Mesangial cell (primary cell): ENCODE data around the gene UGT1A4. TPM values are rescaled to one million over a fixed set of nuclear protein-coding genes. Genes with fewer than 3 reads are reported as not detected.

Source experiments
- total RNA-seq: library from RNA; depleted of rRNA; stranded (reverse); fragments of >200 nt; gene quantifications from 2 replicates; pipeline ENCODE4 v1.2.3, GENCODE V29; 2015

The UGT1A4 gene
- not detected in 2 replicates for total RNA-seq

DNA sequence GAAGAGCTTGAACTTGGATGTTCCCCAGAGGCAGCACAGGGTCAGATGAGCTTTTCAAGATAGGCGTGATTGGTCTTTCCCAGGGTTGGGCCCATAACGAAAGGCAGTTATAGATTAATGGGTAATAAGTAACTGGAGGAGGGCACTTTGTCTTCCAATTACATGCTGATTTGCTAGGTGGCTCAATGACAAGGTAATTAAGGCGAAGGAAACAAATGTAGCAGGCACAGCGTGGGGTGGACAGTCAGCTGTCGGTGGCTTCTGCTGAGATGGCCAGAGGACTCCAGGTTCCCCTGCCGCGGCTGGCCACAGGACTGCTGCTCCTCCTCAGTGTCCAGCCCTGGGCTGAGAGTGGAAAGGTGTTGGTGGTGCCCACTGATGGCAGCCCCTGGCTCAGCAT lies at the start of gene UGT1A4:
Gene UGT1A4, plus strand, starts transcription at position 185 of the 400 bp plus-strand sequence. Its CDS starts 85 bp downstream, at position 270.

DNA sequence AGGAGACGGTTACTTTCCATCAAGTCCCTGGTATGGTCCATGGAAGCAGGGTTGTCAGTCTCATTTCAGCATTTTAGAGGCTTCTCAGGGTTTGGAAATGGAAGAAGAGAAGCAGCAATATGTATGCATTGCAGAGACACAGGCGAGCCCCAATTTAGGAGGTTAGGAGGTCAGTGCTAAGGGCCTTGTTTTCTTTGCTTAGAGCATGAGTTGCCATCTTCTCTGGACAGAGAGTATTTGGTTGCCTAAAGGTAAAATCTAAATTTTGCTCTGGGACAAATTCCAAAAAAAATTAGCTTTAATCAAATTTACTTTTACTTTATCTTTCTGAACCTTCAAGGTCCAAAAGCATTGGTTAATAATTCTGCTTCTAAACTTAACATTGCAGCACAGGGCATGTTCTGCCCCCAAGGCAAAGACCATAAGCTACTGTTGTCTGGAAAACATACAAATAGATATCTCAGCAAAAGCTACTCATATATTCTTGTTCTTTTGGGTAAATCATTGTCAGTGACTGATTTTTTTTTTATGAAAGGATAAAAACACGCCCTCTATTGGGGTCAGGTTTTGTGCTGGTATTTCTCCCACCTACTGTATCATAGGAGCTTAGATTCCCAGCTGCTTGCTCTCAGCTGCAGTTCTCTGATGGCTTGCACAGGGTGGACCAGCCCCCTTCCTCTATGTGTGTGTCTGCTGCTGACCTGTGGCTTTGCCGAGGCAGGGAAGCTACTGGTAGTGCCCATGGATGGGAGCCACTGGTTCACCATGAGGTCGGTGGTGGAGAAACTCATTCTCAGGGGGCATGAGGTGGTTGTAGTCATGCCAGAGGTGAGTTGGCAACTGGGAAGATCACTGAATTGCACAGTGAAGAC lies 47.0 kb upstream of the UGT1A4 start, which contains the start of gene UGT1A9:
Gene UGT1A9, plus strand, starts transcription at position 609 of the 872 bp plus-strand sequence. Its CDS starts 37 bp downstream, at position 646.

DNA sequence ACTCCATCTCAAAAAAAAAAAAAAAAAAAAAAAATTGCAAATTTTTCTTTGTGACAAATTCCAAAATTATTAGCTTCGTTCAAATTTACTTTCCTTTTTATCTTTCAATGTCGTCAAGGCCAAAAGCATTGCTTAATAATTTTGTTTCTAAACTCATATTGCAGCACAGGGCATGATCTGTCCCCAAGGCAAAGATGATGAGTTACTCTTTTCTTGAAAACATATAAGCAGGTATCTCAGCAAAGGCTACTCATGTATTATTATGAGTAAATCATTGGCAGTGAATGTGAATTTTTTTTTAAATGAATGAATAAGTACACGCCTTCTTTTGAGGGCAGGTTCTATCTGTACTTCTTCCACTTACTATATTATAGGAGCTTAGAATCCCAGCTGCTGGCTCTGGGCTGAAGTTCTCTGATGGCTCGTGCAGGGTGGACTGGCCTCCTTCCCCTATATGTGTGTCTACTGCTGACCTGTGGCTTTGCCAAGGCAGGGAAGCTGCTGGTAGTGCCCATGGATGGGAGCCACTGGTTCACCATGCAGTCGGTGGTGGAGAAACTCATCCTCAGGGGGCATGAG lies 36.9 kb upstream of the UGT1A4 start, which contains the start of gene UGT1A7:
Gene UGT1A7, plus strand, starts transcription at position 381 of the 579 bp plus-strand sequence. Its CDS starts 37 bp downstream, at position 418.

DNA sequence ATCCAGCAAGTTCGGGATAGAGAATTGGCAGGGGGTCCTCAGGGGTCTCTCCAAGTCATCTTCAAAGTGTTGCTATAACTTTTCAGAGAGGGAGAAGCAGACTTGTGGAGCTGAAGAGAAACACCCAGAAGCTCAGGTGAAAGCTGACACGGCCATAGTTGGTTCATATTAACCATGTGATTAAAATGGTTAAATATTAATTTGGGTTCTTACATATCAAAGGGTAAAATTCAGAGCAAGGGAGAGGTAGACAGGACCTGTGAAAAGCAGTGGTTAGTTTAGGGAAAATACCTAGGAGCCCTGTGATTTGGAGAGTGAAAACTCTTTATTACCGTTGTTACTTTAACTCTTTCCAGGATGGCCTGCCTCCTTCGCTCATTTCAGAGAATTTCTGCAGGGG lies 25.9 kb upstream of the UGT1A4 start, which contains the start of gene UGT1A6:
Gene UGT1A6, plus strand, starts transcription at position 243 of the 400 bp plus-strand sequence. Its CDS starts 115 bp downstream, at position 358.

DNA sequence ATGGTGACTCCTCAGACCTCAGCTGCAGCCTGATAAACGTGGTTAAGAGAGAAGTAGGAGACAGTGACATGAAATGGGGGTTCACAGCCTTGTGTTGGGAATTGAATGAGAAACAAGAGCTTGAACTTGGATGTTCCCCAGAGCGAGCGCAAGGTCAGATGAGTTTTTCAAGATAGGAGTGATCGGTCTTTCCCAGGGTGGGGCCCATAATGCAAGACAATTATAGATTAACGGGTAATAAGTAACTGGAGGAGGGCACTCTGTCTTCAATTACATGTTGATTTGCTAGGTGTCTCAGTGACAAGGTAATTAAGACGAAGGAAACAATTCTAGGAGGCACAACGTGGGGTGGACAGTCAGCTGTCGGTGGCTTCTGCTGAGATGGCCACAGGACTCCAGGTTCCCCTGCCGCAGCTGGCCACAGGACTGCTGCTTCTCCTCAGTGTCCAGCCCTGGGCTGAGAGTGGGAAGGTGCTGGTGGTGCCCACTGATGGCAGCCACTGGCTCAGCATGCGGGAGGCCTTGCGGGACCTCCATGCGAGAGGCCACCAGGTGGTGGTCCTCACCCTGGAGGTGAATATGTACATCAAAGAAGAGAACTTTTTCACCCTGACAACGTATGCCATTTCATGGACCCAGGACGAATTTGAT lies 5.8 kb upstream of the UGT1A4 start, which contains the start of gene UGT1A5:
Gene UGT1A5, plus strand, starts transcription at position 297 of the 651 bp plus-strand sequence. Its CDS starts 85 bp downstream, at position 382.

DNA sequence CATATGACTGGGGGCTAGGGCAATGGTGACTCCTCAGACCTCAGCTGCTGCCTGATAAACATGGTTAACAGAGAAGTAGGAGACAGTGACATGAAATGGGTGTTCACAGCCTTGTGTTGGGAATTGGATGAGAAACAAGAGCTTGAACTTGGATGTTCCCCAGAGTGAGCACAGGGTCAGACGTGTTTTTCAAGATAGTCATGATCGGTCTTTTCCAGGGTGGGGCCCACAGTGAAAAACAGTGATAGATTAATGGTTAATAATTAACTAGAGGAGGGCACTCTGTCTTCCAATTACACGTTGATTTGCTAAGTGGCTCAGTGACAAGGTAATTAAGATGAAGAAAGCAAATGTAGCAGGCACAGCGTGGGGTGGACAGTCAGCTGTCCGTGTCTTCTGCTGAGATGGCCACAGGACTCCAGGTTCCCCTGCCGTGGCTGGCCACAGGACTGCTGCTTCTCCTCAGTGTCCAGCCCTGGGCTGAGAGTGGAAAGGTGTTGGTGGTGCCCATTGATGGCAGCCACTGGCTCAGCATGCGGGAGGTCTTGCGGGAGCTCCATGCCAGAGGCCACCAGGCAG lies 10.3 kb downstream of the UGT1A4 start, which contains the start of gene UGT1A3:
Gene UGT1A3, plus strand, starts transcription at position 320 of the 579 bp plus-strand sequence. Its CDS starts 85 bp downstream, at position 405.

DNA sequence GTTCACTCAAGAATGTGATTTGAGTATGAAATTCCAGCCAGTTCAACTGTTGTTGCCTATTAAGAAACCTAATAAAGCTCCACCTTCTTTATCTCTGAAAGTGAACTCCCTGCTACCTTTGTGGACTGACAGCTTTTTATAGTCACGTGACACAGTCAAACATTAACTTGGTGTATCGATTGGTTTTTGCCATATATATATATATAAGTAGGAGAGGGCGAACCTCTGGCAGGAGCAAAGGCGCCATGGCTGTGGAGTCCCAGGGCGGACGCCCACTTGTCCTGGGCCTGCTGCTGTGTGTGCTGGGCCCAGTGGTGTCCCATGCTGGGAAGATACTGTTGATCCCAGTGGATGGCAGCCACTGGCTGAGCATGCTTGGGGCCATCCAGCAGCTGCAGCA lies 41.5 kb downstream of the UGT1A4 start, which contains the start of gene UGT1A1:
Gene UGT1A1, plus strand, starts transcription at position 228 of the 400 bp plus-strand sequence. Its CDS starts 18 bp downstream, at position 246.

DNA sequence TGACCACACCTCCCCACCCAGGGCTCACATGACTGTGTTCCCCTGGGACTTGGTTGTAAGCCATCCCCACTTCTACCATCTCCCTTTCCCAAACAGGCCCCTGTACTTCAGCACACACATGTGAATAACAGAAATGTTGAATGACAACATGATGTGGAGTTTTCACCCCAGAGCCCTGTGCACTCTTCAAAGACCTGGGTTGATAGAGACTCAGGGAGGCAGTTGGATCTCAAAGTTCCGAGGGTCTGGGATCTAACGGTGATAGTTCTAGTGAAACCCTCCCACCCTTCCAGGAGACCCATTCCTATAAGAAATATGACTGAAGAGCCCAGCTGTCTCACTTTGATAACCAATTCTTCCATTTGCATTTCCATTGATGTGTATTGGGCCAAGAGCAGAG lies 59.5 kb downstream of the UGT1A4 start, which contains the start of gene MROH2A:
Gene MROH2A, plus strand, starts transcription at position 301 of the 400 bp plus-strand sequence. CDS start 1,029 bp downstream, outside the sequence.

Other genes starting within 250 kb of the UGT1A4 start
- 25.3 and 31.6 TPM in 2 replicates for gene USP40, start 152.0 kb upstream of the UGT1A4 start, total RNA-seq
- gene UGT1A8, start 101.1 kb upstream of the UGT1A4 start, total RNA-seq = not detected in 2 replicates
- not detected in 2 replicates for gene UGT1A10, start 82.3 kb upstream of the UGT1A4 start, total RNA-seq
- gene UGT1A9, start 46.8 kb upstream of the UGT1A4 start, total RNA-seq = 0.13 and 0.16 TPM in 2 replicates
- not detected in 2 replicates for gene UGT1A7, start 36.8 kb upstream of the UGT1A4 start, total RNA-seq
- 0.65 and 7.6 TPM in 2 replicates for gene UGT1A6, start 25.8 kb upstream of the UGT1A4 start, total RNA-seq
- not detected in 2 replicates for gene UGT1A5, start 5.8 kb upstream of the UGT1A4 start, total RNA-seq
- gene UGT1A3, start 10.3 kb downstream of the UGT1A4 start, total RNA-seq = not detected in 2 replicates
- 0.13 TPM in 1 of 2 replicates, not detected in the other for gene UGT1A1, start 41.5 kb downstream of the UGT1A4 start, total RNA-seq
- gene MROH2A, start 59.6 kb downstream of the UGT1A4 start, total RNA-seq = not detected in 2 replicates
- gene HJURP, start 135.8 kb downstream of the UGT1A4 start, total RNA-seq = 2.7 and 62.2 TPM in 2 replicates
- gene TRPM8, start 198.6 kb downstream of the UGT1A4 start, total RNA-seq = 0.33 and 0.38 TPM in 2 replicates